Fibroblast of lung (primary cell): Measurements from ENCODE around the gene TERT.

Experiments
- EZH2 ChIP-seq: IDR thresholded peaks from 2 replicates; pipeline ENCODE4 v1.5.1; 2012; ENCODE audit warnings: low read length, control low read depth, mild to moderate bottlenecking; ENCODE audit errors: missing control alignments
- TF ChIP-seq, protein P1 (sequence below), 2 donors: IDR thresholded peaks in 1 of 2; conservative IDR thresholded peaks in 1 of 2; 1 replicate in 1 of 2; 2 replicates in 1 of 2; pipeline ENCODE4 v1.5.1; 2011 to 2012; ENCODE audit warnings: low read length in 2 of 2, control low read depth in 1 of 2, inconsistent platforms in 1 of 2, low read depth in 1 of 2, mild to moderate bottlenecking in 1 of 2

- TF ChIP-seq, protein P1, sequence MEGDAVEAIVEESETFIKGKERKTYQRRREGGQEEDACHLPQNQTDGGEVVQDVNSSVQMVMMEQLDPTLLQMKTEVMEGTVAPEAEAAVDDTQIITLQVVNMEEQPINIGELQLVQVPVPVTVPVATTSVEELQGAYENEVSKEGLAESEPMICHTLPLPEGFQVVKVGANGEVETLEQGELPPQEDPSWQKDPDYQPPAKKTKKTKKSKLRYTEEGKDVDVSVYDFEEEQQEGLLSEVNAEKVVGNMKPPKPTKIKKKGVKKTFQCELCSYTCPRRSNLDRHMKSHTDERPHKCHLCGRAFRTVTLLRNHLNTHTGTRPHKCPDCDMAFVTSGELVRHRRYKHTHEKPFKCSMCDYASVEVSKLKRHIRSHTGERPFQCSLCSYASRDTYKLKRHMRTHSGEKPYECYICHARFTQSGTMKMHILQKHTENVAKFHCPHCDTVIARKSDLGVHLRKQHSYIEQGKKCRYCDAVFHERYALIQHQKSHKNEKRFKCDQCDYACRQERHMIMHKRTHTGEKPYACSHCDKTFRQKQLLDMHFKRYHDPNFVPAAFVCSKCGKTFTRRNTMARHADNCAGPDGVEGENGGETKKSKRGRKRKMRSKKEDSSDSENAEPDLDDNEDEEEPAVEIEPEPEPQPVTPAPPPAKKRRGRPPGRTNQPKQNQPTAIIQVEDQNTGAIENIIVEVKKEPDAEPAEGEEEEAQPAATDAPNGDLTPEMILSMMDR (conservative IDR thresholded peaks at IDR 0.05 in 1 of 2, IDR thresholded peaks at IDR 0.05 in 1 of 2; ENCODE audit: low read depth in 1 of 2, low read length in 2 of 2), result no peak
- no peak for TF ChIP-seq EZH2
Measured at GRCh38 chr5:1332461-1333001, 37.7 kb upstream of the TERT start.
